HEK293 (cell line): ENCODE data around the gene PDPK1.

Source experiments
- CTCF ChIA-PET: fragments of 350-600 bp; formaldehyde crosslinking; extraction: SDS; loops from one replicate; lab custom pipeline; 2021; ENCODE audit warnings: antibody characterized with exemption; lab: Yijun Ruan, JAX
- POLR2A ChIA-PET: fragments of 300-600 bp; formaldehyde crosslinking; extraction: SDS; loops from one replicate; lab custom pipeline; 2020; ENCODE audit warnings: antibody characterized with exemption, inconsistent platforms; lab: Yijun Ruan, JAX
- H3K27ac ChIP-seq: fragments of 200-500 bp; sonication (Bioruptor generic); 2 replicates; pipeline ENCODE4 v1.5.1; 2014; ENCODE audit warnings: low read depth, low read length, control low read depth, inconsistent platforms; ENCODE audit errors: extremely low read depth
- H3K36me3 ChIP-seq, 2 experiments: fragments of 200-500 bp in 1 of 2; sonication (Bioruptor generic) in 1 of 2; 1 replicate in 1 of 2; 2 replicates in 1 of 2; pipeline ENCODE4 v1.5.1; 2014 to 2017; ENCODE audit warnings: inconsistent platforms in 2 of 2, low read length in 2 of 2; ENCODE audit not compliant: control insufficient read depth in 2 of 2, insufficient read depth in 1 of 2
- H3K4me1 ChIP-seq: fragments of 200-500 bp; sonication (Bioruptor generic); 2 replicates; pipeline ENCODE4 v1.5.1; 2014; ENCODE audit warnings: mild to moderate bottlenecking, low read length, inconsistent platforms; ENCODE audit not compliant: control insufficient read depth, insufficient read depth
- H3K4me3 ChIP-seq: 2 replicates; pipeline ENCODE4 v1.5.1; 2011; ENCODE audit warnings: low read depth, mild to moderate bottlenecking, control low read depth, low read length, moderate library complexity
- H3K9me3 ChIP-seq: fragments of 200-500 bp; sonication (Bioruptor generic); 2 replicates; pipeline ENCODE4 v1.5.1; 2014; ENCODE audit warnings: low read depth, low read length, inconsistent platforms; ENCODE audit not compliant: control insufficient read depth, insufficient read depth
- EGR2 ChIP-seq: fragments of 450-650 bp; formaldehyde crosslinking; IDR thresholded peaks from 2 replicates; pipeline ENCODE4 v1.5.1; 2016; ENCODE audit warnings: low read depth, missing biosample characterization, missing genetic modification characterization
- GLI2 ChIP-seq: fragments of 450-650 bp; formaldehyde crosslinking; IDR thresholded peaks from 2 replicates; pipeline ENCODE4; 2017; ENCODE audit warnings: missing biosample characterization, missing genetic modification characterization, low read depth, borderline replicate concordance
- ZNF174 ChIP-seq: fragments of 450-650 bp; formaldehyde crosslinking; IDR thresholded peaks from 2 replicates; pipeline ENCODE4 v1.5.0; 2017; ENCODE audit warnings: missing biosample characterization, mild to moderate bottlenecking, missing genetic modification characterization
- ZNF221 ChIP-seq: fragments of 450-650 bp; formaldehyde crosslinking; IDR thresholded peaks from 2 replicates; pipeline ENCODE4 v1.5.1; 2017; ENCODE audit warnings: missing biosample characterization, missing genetic modification characterization, borderline replicate concordance
- ZNF266 ChIP-seq: fragments of 450-650 bp; formaldehyde crosslinking; IDR thresholded peaks from 2 replicates; pipeline ENCODE4 v1.5.1; 2016; ENCODE audit warnings: missing biosample characterization, missing genetic modification characterization, low read depth
- ZNF555 ChIP-seq: fragments of 450-650 bp; formaldehyde crosslinking; conservative IDR thresholded peaks from 2 replicates; pipeline ENCODE4 v1.5.1; 2017; ENCODE audit warnings: missing biosample characterization, mild to moderate bottlenecking, missing genetic modification characterization, inconsistent platforms
- ZNF585B ChIP-seq: fragments of 450-650 bp; formaldehyde crosslinking; IDR thresholded peaks from 2 replicates; pipeline ENCODE4 v1.5.1; 2016; ENCODE audit warnings: missing biosample characterization, missing genetic modification characterization
- ZNF623 ChIP-seq: fragments of 450-650 bp; formaldehyde crosslinking; IDR thresholded peaks from 2 replicates; pipeline ENCODE4 v1.5.1; 2016; ENCODE audit warnings: missing biosample characterization, missing genetic modification characterization
- ZNF677 ChIP-seq: fragments of 450-650 bp; IDR thresholded peaks from 2 replicates; pipeline ENCODE4 v1.5.0; 2018; ENCODE audit warnings: missing biosample characterization, mild to moderate bottlenecking, missing genetic modification characterization, moderate library complexity
- ZSCAN23 ChIP-seq: fragments of 450-650 bp; formaldehyde crosslinking; IDR thresholded peaks from 2 replicates; pipeline ENCODE4 v1.5.1; 2016; ENCODE audit warnings: missing biosample characterization, missing genetic modification characterization
- TF ChIP-seq, protein P1 (sequence below): fragments of 450-650 bp; formaldehyde crosslinking; IDR thresholded peaks from 2 replicates; pipeline ENCODE4 v1.5.1; 2016; ENCODE audit warnings: missing biosample characterization, missing genetic modification characterization
- TF ChIP-seq, protein P2 (sequence below): fragments of 450-650 bp; formaldehyde crosslinking; IDR thresholded peaks from 2 replicates; pipeline ENCODE4 v1.5.1; 2017; ENCODE audit warnings: missing biosample characterization, missing genetic modification characterization
- TF ChIP-seq, protein P3 (sequence below): fragments of 450-650 bp; formaldehyde crosslinking; IDR thresholded peaks from 2 replicates; pipeline ENCODE4 v1.5.1; 2016; ENCODE audit warnings: missing biosample characterization, missing genetic modification characterization
- TF ChIP-seq, protein P4 (sequence below): fragments of 450-650 bp; formaldehyde crosslinking; IDR thresholded peaks from 2 replicates; pipeline ENCODE4 v1.5.1; 2016; ENCODE audit warnings: missing biosample characterization, missing genetic modification characterization

PDPK1 gene

DNA sequence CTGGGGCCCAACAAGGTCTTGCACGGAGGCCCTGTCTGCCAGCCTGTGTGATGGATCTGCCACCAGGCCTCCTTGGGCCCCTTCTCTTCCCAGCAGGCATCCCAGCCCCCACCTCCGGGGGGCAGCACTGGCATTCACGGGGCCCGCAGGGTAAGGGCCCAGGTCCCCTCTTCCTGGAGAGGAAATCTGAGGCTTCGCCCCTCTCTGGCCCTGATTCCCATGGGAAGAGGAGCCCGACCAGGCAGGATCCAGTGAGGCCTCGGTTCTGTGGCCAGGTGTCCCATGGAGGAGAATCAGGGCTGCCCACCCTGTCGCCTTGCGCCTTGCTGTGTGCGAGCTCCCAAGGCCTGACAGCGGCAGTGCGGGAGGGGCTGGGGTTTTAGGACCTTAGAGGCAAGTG is 48.4 kb downstream of the PDPK1 start:
- no peaks in the 10 kb centered on the region for H3K9me3 ChIP-seq
- CTCF ChIA-PET = interaction anchor here (0.8 kb wide), 1 partner anchor 1416 kb away, joined by 7 read pairs; no protein-coding TSS in a partner anchor
- H3K4me3 ChIP-seq = no peak overlapping the region
- H3K36me3 ChIP-seq = peaks cover 4 to 60% of the 10 kb centered on the region in 2 experiments; a peak in 2 of 3 replicates
- no peak overlapping the region for H3K27ac ChIP-seq
- H3K4me1 ChIP-seq = no peaks in the 10 kb centered on the region
- TF ChIP-seq ZNF174 (tag by site-specific recombination) = no peak
- no peak for TF ChIP-seq EGR2
- no peak for TF ChIP-seq ZSCAN23
- TF ChIP-seq, protein P1, sequence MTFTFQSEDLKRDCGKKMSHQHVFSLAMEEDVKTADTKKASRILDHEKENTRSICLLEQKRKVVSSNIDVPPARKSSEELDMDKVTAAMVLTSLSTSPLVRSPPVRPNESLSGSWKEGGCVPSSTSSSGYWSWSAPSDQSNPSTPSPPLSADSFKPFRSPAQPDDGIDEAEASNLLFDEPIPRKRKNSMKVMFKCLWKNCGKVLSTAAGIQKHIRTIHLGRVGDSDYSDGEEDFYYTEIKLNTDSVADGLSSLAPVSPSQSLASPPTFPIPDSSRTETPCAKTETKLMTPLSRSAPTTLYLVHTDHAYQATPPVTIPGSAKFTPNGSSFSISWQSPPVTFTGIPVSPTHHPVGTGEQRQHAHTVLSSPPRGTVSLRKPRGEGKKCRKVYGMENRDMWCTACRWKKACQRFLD = no peak
- no peak for TF ChIP-seq ZNF623 (tag by site-specific recombination)
- TF ChIP-seq ZNF677 (tag by site-specific recombination) = no peak
- no peak for TF ChIP-seq ZNF555 (tag by site-specific recombination)
- TF ChIP-seq, protein P2, sequence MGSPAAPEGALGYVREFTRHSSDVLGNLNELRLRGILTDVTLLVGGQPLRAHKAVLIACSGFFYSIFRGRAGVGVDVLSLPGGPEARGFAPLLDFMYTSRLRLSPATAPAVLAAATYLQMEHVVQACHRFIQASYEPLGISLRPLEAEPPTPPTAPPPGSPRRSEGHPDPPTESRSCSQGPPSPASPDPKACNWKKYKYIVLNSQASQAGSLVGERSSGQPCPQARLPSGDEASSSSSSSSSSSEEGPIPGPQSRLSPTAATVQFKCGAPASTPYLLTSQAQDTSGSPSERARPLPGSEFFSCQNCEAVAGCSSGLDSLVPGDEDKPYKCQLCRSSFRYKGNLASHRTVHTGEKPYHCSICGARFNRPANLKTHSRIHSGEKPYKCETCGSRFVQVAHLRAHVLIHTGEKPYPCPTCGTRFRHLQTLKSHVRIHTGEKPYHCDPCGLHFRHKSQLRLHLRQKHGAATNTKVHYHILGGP = no peak
- TF ChIP-seq GLI2 (tag by site-specific recombination) = no peak
- no peak for TF ChIP-seq ZNF221 (tag by site-specific recombination)
- TF ChIP-seq, all 188 proteins: peak for 0
- POLR2A ChIA-PET = no interaction called here

DNA sequence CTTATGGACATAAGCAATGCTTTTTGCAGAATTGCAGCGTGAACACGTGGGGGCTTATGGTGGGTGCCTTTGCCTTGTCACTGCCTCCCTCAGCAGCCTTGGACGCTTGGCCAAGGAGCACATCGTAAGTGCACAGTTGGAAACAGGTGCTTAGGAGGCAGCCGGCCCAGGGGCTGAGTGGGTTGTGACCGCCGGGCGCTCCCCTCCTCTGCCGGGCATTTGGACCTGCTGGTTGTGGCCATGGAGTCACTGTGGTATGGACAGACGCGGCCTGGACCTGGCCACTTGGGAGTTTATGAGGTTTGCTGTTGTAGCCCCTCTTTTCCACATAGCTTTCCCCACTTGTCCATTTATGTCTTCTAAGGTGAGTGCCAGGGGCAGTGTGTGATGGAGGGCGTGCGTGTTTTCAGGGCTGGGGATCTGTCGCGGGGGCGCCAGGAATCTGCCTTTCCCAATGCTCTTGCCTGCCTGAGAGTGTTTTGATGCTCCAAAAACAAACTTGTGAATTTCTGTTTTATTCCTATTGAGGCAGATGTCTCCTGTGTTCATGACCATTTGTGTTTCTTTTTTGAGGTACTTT is 49.2 kb downstream of the PDPK1 start:
- ChIA-PET CTCF (interaction anchor here (0.8 kb wide), 1 partner anchor 1417 kb away, joined by 7 read pairs; no protein-coding TSS in a partner anchor), POLR2A (no interaction called here)
- H3K9me3 ChIP-seq = no peaks in the 10 kb centered on the region
- H3K27ac ChIP-seq = no peak overlapping the region
- TF ChIP-seq, protein P3, sequence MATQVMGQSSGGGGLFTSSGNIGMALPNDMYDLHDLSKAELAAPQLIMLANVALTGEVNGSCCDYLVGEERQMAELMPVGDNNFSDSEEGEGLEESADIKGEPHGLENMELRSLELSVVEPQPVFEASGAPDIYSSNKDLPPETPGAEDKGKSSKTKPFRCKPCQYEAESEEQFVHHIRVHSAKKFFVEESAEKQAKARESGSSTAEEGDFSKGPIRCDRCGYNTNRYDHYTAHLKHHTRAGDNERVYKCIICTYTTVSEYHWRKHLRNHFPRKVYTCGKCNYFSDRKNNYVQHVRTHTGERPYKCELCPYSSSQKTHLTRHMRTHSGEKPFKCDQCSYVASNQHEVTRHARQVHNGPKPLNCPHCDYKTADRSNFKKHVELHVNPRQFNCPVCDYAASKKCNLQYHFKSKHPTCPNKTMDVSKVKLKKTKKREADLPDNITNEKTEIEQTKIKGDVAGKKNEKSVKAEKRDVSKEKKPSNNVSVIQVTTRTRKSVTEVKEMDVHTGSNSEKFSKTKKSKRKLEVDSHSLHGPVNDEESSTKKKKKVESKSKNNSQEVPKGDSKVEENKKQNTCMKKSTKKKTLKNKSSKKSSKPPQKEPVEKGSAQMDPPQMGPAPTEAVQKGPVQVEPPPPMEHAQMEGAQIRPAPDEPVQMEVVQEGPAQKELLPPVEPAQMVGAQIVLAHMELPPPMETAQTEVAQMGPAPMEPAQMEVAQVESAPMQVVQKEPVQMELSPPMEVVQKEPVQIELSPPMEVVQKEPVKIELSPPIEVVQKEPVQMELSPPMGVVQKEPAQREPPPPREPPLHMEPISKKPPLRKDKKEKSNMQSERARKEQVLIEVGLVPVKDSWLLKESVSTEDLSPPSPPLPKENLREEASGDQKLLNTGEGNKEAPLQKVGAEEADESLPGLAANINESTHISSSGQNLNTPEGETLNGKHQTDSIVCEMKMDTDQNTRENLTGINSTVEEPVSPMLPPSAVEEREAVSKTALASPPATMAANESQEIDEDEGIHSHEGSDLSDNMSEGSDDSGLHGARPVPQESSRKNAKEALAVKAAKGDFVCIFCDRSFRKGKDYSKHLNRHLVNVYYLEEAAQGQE = no peak
- TF ChIP-seq, protein P4, sequence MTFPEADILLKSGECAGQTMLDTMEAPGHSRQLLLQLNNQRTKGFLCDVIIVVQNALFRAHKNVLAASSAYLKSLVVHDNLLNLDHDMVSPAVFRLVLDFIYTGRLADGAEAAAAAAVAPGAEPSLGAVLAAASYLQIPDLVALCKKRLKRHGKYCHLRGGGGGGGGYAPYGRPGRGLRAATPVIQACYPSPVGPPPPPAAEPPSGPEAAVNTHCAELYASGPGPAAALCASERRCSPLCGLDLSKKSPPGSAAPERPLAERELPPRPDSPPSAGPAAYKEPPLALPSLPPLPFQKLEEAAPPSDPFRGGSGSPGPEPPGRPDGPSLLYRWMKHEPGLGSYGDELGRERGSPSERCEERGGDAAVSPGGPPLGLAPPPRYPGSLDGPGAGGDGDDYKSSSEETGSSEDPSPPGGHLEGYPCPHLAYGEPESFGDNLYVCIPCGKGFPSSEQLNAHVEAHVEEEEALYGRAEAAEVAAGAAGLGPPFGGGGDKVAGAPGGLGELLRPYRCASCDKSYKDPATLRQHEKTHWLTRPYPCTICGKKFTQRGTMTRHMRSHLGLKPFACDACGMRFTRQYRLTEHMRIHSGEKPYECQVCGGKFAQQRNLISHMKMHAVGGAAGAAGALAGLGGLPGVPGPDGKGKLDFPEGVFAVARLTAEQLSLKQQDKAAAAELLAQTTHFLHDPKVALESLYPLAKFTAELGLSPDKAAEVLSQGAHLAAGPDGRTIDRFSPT (tag by site-specific recombination) = no peak
- TF ChIP-seq ZNF585B (tag by site-specific recombination) (no peak), ZNF266 (tag by site-specific recombination) (no peak)
- peaks cover 4 to 63% of the 10 kb centered on the region in 2 experiments; a peak in 2 of 3 replicates for H3K36me3 ChIP-seq
- no peaks in the 10 kb centered on the region for H3K4me1 ChIP-seq
- no peak overlapping the region for H3K4me3 ChIP-seq
